Esophagus muscularis mucosa (tissue), 4 donors: ENCODE results near the gene LTC4S.

Experiments
- EP300 ChIP-seq: sonication (generic); formaldehyde crosslinking; IDR thresholded peaks from one replicate; pipeline ENCODE4 v1.6.1; 2017; ENCODE audit warnings: antibody characterized with exemption
- POLR2A ChIP-seq: fragments of 450-650 bp; IDR thresholded peaks from one replicate; pipeline ENCODE4 v1.6.1; 2017; ENCODE audit warnings: antibody characterized with exemption, moderate library complexity, mild to moderate bottlenecking, low read depth
- POLR2AphosphoS5 ChIP-seq, 2 donors: sonication (generic); formaldehyde crosslinking; IDR thresholded peaks; one replicate each; pipeline ENCODE4 v1.6.1; 2017; ENCODE audit warnings: antibody characterized with exemption in 2 of 2
- TF ChIP-seq, protein P1 (sequence below), 3 experiments: fragments of 200-600 bp in 2 of 3; fragments of 450-650 bp in 1 of 3; sonication (generic) in 2 of 3; IDR thresholded peaks; one replicate each; pipeline ENCODE4 v1.5.1; 2017 to 2019; ENCODE audit warnings: antibody characterized with exemption in 3 of 3, mild to moderate bottlenecking in 2 of 3, moderate library complexity in 1 of 3

DNA sequence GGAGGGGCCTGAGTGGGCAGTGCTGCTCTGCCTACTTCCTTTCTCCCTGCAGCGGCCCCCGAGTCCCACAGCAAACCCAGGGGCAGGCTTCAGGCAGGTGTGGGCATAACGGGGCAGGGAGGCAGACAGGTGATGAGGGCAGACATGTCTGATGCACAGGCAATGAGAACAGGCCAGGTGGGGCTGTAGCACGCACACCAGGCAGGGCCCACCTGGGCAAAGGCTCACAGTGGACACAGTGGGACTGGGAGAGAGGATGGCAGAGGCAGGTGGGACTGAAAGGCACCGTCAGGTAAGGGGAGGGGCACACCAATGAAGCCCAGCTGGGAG is 5.8 kb downstream of the LTC4S start:
- TF ChIP-seq, protein P1, sequence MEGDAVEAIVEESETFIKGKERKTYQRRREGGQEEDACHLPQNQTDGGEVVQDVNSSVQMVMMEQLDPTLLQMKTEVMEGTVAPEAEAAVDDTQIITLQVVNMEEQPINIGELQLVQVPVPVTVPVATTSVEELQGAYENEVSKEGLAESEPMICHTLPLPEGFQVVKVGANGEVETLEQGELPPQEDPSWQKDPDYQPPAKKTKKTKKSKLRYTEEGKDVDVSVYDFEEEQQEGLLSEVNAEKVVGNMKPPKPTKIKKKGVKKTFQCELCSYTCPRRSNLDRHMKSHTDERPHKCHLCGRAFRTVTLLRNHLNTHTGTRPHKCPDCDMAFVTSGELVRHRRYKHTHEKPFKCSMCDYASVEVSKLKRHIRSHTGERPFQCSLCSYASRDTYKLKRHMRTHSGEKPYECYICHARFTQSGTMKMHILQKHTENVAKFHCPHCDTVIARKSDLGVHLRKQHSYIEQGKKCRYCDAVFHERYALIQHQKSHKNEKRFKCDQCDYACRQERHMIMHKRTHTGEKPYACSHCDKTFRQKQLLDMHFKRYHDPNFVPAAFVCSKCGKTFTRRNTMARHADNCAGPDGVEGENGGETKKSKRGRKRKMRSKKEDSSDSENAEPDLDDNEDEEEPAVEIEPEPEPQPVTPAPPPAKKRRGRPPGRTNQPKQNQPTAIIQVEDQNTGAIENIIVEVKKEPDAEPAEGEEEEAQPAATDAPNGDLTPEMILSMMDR (IDR thresholded peaks at IDR 0.05): no peak
- TF ChIP-seq POLR2A: no peak
- peak in 1 of 2 donors; percentile 3 for TF ChIP-seq POLR2AphosphoS5 (IDR thresholded peaks at IDR 0.05)
- no peak for TF ChIP-seq EP300
